Retina (tissue), 1 donor: Measurements from ENCODE around the gene ELFN2.

Experiments used
- DNase-seq: peaks from one replicate; pipeline ENCODE4 v3.0.0-alpha.2; 2016

The ELFN2 gene

GRCh38 chr22:37426706-37427134 is 559 bp downstream of the ELFN2 start:
- no peak for DNase-seq

DNA sequence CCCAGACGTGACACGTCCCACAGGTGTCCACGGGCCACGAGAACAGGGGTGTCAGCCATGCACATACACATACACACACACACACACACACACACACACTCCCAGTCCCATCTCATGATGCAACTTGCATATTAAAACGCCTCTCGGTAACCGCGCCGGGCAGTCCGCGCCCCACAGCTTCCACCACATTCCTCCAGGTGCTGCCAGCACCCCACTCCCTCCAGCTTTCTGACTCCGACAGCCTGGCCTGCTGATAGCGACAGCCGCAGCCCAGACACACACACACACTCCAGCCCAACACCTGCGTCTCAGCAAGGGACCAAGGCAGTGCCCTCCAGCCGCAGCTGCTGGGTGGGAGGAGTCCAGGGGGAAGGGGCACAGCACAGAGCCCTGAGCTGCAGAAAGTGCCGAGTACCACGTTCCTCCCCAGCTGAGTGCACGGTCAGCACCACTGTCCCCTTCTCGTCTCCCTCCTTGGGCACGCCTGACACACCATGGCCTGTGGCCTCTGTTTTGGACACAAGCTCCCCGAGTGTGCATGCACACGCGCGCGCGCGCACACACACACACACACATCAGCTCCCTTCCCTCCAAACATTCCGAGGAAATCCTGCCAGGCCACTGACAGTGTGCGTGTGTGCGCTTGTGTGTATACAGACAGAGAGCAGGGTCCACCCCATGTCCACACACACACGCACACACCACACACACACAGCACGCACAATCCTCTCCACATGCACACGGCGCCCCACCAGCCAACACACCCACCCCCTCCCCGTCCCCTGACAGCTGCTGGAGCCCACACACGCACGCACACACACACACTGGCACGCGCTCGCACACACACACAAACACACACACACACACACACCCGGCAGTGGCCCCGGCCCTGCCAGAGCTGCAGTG is 1.2 kb downstream of the ELFN2 start:
- DNase-seq: peak; percentile 75

GRCh38 chr22:37425369-37425768 is 1.9 kb downstream of the ELFN2 start:
- DNase-seq: no peak

DNA sequence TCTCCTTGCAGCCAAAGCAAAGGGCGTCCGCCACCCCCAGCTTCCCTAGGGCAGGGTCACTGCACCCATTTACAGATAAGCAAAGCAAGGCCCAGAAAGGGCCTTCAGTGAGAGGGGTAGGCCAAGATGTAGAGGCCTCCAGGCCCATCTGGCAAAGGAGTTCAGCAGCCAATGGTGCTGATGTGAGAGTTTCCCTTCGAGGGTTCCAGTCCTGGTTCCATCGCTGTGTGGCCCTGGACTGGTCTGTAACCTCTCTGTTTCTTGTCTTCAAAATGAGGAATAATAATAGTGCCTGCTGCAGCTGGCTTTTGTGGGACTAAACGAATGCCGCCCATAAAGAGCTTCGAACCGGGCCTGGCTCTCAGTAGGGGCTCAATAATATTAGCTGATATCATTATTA is 4.0 kb downstream of the ELFN2 start:
- no peak for DNase-seq

- DNase-seq: no peak
Measured at GRCh38 chr22:37421468-37421877, 5.8 kb downstream of the ELFN2 start.

DNA sequence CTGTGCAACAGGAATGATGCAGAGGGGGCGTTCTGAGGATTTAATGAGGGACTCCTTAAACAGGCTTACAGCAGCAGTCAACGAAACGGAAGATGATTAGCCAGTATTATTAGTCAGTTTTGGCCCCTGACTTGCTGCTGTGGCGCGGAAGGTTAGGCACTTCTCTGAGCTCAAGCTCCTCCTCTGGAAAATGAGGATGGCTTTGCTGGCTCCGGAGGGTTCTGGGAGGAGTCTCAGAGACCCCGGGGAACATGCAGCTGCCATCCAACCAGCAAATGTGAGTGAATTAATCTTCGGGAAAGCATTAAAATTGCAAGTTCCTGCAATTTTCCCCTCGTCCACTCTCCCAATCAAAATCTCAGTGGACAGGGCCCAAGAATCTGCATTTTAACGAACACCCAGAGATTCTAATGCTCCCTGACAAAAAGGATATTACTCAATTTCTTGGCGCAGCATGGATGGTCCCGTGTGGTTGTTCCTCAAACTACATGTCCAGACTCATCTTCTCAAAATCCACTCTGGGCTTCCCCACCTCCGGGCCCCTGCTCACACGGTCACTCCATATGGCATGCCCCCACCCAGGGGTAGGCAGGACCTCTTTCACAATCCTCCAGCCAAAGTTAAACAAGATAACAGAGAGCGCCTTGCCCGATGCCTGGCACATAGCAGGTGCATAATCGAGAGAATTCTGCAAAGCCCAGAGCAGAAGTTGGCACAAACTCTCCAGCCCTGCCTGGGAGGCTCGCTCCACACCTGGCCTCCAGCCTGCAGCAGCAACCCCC is 6.4 kb downstream of the ELFN2 start:
- DNase-seq: peak; percentile 53

GRCh38 chr22:37419969-37420685 is 7.2 kb downstream of the ELFN2 start:
- no peak for DNase-seq

DNA sequence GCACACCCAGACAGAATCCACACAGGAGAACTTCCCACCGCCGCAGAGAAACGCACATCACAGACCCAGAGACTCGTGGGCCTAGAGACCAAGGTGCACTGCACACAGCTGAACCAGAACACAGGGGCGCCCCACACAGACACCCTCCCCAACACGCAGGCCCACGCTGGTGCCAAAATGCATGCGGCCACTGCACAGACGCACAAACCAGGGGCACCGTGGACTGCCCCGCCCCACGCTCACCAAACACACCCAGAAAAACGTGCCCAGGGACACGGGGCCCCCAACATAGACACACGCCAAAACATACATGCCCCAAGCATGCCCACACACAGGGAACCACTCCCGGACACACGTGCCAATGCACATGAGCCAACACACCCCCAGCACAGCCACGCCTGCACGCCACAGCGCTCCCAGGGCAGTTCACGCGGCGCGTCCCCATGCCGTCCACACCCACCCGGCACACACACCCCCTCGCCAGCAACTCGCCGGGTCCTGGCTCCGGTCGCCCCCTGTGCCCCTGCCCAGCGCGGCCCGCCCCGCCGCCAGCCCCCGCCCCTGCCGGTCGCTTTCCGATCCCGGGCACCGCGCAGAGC is 7.8 kb downstream of the ELFN2 start:
- DNase-seq: no peak

DNA sequence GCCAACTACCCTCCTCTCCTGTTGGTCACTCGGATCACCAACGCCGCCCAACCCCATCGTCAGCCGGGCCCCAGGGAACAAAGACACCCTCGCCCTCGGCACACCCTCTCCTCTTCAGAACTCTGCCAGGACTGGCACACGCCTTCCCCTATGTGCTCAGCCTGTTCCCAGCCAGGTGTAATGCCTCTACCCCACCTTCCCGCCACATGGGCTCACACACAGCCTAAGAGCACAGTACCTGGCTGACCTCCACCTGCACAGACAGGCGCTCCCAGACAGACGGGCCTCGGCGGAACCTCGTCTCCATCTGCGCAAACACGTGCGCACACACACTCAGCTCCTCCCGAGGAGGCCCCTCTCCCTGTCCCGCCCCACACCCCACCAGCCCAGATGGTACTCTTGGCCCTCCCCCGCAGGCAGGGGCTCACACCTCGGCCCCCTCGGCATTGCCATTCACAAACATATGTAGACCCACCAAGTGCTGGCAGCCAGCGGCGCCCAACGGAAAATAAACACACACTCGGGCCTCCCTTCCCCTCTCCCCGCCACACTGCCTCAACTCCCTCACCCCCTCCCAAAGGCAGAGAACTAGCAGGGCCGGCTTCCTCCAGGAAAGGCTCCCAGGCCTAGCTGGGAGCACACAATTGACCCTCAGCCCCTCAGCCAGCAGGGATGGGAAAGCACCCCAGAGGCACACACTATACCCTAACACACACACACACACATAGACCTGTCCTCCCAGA is 8.5 kb downstream of the ELFN2 start:
- DNase-seq: no peak

DNA sequence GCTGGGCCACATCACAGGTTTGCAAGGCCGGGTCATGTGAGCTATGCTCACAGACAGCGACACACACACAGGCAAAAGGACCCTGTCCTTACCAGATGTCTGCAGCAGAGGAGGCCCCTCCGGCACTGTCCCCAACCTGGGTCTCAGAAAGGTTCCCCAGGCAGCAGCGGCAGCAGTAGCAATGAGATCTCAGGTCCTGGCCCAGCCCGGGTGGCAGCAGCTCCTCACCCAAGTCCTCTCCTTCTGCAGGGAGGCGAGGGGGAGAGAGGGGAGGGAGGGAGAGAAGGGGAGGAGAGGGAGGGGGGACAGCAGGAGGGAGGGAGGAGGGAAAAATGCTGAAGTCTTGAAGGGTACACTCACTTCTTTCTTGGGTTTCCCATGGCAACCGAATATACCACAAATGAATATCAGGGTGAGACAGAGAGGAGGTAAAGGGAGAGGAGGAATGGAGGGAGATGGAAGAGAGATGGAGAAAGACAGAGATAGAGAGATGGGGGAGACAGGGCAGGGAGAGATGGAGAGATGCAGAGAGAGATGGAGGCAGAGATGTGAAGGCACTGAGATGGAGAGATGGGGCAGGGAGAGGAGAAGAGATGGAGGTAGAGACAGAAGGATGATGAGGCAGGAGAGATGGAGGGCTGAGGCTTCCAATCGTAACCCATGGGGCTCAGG is 9.5 kb downstream of the ELFN2 start:
- DNase-seq: no peak

DNA sequence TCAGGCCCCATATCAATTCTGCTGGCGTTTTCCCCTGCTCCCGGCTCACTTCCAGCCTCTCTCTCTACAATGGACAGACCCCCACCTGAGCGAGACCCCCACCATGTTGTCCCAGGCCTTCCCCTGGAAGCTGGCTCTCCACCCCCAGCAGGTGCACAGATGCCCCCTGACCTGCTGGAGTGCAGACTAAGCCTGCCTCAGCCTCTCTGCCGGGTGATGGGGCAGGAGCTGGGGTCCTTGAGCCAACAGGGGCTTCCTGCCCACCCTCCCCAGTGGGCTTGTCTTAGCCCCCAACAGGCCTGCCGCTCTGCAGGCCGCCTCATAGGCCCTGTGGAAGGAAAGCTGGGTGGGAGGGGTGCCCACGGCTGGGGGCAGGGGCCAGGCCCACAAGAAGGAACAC is 10.0 kb downstream of the ELFN2 start:
- no peak for DNase-seq

DNA sequence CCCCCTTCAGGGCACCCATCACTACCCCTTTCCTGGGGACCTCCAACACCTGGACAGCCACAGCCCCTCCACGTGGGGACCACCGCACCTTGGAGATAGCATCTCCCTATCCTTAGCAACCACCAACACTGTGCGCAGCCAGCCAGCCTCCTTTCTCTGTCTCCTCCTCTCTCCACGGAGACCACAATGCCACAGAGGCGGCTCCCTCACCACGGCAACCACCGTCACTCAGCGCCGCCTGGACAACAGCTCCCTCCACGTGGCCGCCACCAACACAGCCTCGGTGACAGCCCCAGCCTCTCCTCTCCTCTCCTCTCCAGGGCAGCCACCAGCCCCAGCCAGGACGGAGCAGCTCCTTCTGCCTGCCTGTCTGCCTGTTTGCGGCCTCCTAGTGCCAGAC is 10.5 kb downstream of the ELFN2 start:
- peak; percentile 76 for DNase-seq

GRCh38 chr22:37416389-37416788 is 10.9 kb downstream of the ELFN2 start:
- DNase-seq: no peak

DNA sequence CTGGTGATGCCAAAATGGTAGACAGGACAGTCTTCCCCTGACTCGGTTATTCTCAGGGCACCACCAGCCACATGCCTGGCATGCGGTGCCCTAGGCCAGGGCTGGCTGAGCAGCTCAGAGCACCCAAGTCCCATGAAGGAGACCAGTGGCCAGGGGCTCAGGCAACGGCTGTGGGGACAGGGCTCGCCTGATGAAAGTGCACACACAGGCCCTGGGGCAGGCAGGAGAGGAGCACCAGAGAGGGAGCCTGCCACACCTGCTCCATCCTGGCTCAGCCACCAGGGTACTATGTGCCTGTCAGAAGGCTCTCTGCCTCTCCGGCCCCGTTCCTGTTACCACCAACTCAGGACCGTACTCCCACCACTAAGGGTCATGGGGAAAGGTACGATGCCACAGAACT is 12.1 kb downstream of the ELFN2 start:
- no peak for DNase-seq

DNA sequence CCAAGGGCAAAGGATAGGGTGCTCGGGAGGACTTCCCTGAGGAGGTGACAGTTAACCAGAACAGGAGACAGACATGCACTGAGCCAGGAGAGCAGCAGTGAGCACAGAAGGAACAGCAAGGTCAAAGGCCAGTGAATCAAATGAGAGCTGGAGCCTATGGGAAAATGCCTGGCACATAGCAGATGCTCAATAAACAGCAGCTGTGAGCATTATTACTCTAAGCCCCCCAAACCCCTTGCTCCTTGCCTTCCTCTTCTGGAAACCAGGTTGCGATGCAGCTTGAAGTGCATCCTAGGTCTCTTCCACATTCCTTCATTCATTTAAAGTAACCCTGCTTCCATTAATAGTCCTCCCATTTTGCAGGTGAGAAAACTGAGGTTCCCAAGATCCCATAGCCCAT is 13.0 kb downstream of the ELFN2 start:
- DNase-seq: no peak

DNA sequence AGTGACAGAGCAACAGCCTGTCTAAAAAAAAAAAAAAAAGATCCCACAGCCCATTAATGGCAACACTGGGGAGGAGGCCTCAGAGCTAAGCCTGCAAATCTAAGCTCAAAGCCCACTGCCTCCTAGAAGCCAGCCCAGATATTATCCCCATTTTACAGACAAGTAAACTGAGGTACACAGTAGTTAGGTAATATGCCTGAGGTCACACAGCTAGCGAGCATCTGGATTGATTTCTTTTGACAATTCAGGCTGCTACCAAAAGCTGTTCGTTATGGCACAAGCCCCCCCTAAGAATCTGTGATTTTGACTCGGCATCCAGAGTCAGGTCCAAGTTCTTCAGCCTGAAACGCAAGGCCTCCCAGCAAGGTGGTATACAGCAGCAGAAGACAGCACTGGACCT is 13.7 kb downstream of the ELFN2 start:
- no peak for DNase-seq

- DNase-seq: no peak
Measured at GRCh38 chr22:37412495-37413250, 14.6 kb downstream of the ELFN2 start.

DNA sequence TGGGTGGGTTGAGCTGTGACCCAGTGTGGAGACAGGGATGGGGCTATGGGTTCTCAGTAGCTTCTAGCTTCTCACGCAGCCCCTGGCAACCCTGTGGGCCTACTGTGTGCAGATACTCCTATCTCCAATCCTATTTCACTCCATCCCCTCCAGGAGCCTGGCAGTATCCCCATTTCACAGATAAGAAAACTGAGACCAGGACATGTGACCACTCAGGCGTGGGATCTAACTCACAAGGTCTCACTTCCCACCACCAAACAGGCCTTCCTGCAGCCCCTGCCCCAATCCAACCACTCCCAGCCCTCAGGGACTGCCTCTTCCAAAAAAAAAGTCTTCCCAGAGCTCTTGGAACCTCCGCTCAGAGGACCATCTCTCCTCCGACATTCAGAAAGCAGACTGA is 15.6 kb downstream of the ELFN2 start:
- DNase-seq: no peak

DNA sequence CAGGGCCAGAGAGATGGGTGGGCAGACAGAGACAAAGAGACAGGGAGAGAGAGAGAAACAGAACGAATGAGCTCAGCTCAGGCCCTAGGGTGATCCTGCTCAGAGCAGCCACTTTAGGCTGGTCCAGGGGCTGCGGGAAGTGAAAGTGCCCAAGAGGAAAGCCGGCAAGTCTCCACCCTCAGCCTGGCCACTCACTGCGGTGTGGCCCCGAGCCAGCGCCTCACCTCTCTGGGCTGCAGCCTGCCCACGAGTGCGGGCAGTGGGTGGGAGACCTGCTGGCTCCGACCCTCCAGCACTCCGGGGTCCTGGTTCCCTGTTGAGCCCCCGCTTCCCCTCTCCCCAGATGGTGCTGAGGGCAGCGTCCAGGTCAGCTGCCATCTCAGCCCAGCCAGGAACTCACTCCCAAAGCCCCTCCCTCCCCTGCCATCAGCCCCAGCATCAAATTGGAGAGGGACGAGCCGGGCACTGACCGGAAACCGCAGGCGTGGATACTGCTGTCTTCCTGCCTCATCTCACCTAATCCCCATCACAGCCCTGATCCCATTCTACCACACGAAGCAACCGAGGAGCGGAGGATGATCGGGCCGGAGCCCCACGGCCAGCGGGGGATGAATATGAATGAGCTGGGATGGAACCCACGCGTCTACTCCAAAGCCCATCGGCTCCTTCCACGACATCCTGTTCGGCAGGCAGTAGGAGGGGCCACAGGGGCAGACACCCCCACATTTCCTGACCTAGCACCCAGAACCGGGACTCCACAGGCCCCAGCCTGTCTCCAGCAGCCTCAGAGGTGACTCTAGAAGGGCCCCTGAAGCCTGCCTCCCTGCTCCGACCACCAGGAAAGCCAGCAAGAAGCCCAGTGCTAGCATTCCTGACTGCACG is 16.9 kb downstream of the ELFN2 start:
- no peak for DNase-seq
